RWPE1 (cell line): ENCODE measurements around the gene HID1.
"Not testable (repeated sequence)": the region's sequence is repeated elsewhere in the genome, so short reads cannot be mapped to it uniquely, and the experiment has no call there.

ENCODE experiments used
- CTCF ChIA-PET: fragments of 350-600 bp; sonication (Branson Sonifier 250); formaldehyde crosslinking; extraction: SDS; loops from one replicate; lab custom pipeline; 2021; lab: Yijun Ruan, JAX
- POLR2A ChIA-PET: fragments of 400-600 bp; formaldehyde crosslinking; extraction: SDS; loops from one replicate; lab custom pipeline; 2020; ENCODE audit warnings: antibody characterized with exemption; ENCODE audit not compliant: low non-redundant PET; lab: Yijun Ruan, JAX
- DNase-seq: peaks from one replicate; pipeline ENCODE4 v3.0.0; 2012; ENCODE audit warnings: low spot score
- H3K27ac ChIP-seq: fragments of 450-650 bp; 2 replicates; pipeline ENCODE4 v1.5.1; 2017
- CTCF ChIP-seq: fragments of 450-650 bp; conservative IDR thresholded peaks from 2 replicates; pipeline ENCODE4 v1.5.1; 2017; ENCODE audit warnings: low read depth, mild to moderate bottlenecking

Gene HID1

GRCh38 chr17:75008373-75008772 is 35.8 kb upstream of the HID1 start:
- H3K27ac ChIP-seq, result no peak overlapping the region
- ChIA-PET POLR2A (interaction anchor here (0.6 to 0.7 kb wide), 2 partner anchors 25 to 252 kb away, joined by 3 to 5 read pairs; no protein-coding TSS in a partner anchor), CTCF (interaction anchor here (1.0 to 1.1 kb wide), 2 partner anchors 47 to 267 kb away, joined by 3 to 4 read pairs; no protein-coding TSS in a partner anchor)
- no peak for TF ChIP-seq CTCF
- DNase-seq, result no peak

- no peak for TF ChIP-seq CTCF
- ChIA-PET POLR2A (no interaction called here), CTCF (interaction anchor here (0.6 to 2.2 kb wide), 4 partner anchors 13 to 138 kb away, joined by 3 to 31 read pairs (median 4); no protein-coding TSS in a partner anchor)
- H3K27ac ChIP-seq, result no peak overlapping the region
- no peak for DNase-seq
Measured at GRCh38 chr17:75006653-75007052, 34.1 kb upstream of the HID1 start.

DNA sequence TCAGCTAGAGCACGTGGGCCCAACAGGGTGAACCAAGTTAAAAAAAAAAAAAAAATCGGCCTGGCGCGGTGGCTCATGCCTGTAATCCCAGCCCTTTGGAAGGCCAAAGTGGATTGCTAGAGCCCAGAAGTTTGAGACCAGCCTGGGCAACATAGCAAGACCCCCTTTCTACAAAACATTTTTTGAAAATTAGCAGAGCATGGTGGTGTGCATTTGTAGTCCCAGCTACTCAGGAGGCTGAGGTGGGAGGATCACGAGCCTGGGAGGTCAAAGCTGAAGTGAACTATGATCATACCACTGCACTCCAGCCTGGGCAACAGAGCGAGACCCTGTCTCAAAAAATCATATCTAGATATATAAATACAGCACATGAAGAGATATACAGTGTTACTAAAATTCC is 33.5 kb upstream of the HID1 start:
- DNase-seq, POLR2A ChIA-PET, H3K27ac ChIP-seq: not testable (repeated sequence)
- CTCF ChIA-PET, result interaction anchor here (0.6 to 2.2 kb wide), 2 partner anchors 45 to 123 kb away, joined by 4 to 31 read pairs; no protein-coding TSS in a partner anchor

GRCh38 chr17:75005291-75005690 is 32.7 kb upstream of the HID1 start:
- H3K27ac ChIP-seq, result no peak overlapping the region
- DNase-seq, result no peak
- TF ChIP-seq CTCF, result no peak
- ChIA-PET POLR2A (no interaction called here), CTCF (interaction anchor here (1.2 to 2.2 kb wide), 2 partner anchors 17 to 44 kb away, joined by 5 to 31 read pairs; no protein-coding TSS in a partner anchor)

DNA sequence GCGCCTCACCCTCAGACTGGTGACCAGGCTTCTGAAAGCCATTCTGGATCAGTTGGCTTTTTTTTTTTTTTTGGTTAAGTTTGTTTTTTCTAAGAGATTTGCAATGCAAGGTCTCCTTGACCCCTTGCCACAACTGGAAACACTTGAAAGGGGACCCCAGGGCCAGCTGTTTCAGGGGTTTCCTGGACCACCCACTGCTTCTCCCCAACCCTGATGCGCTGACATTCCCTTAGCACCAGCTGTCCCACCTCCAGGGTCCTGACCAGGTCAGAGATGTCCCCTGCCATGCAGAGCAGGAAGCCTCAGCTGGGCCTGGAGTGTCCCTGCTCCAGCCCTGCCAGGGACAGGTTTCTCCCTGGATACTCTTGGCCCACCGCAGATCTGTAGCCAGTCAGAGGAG is 31.8 kb upstream of the HID1 start:
- no peak for TF ChIP-seq CTCF
- DNase-seq, result no peak
- ChIA-PET POLR2A (interaction anchor here (0.6 kb wide), 1 partner anchor 13 kb away, joined by 4 read pairs; no protein-coding TSS in a partner anchor), CTCF (interaction anchor here (0.6 to 1.4 kb wide), 3 partner anchors 11 to 1453 kb away, joined by 3 to 4 read pairs (median 4); no protein-coding TSS in a partner anchor)
- H3K27ac ChIP-seq, result no peak overlapping the region

DNA sequence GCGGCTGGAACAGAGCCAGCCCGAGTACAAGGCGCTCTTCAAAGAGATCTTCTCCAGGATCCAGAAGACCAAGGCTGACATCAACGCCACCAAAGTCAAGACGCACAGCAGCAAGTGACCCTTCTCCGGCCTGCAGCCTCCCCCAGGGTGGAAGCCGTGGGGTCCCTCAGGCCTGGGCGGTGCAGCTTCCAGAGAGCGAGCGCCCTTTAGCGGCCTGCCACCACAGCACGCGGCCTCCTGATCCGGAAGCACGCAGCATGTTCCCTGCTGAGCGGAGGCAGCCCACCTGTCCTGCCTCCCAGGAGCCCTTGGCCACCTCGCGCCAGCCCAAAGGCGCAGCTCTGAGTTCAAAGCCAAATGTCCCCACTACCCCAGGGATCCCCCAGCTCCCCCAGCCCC is 31.4 kb upstream of the HID1 start:
- ChIA-PET CTCF (interaction anchor here (1.0 to 1.4 kb wide), 2 partner anchors 11 to 42 kb away, joined by 4 read pairs; no protein-coding TSS in a partner anchor), POLR2A (interaction anchor here (0.6 kb wide), 1 partner anchor 13 kb away, joined by 4 read pairs; no protein-coding TSS in a partner anchor)
- TF ChIP-seq CTCF, result no peak
- DNase-seq, result no peak
- H3K27ac ChIP-seq, result no peak overlapping the region
